Esophagus squamous epithelium (tissue), 4 donors: ENCODE results near the gene RGL4.
"Not testable (repeated sequence)": the region's sequence is repeated elsewhere in the genome, so short reads cannot be mapped to it uniquely, and the experiment has no call there.

Source experiments
- CTCF ChIP-seq, 6 experiments: fragments of 450-650 bp in 4 of 6; fragments of 200-600 bp in 2 of 6; sonication (generic) in 2 of 6; IDR thresholded peaks; one replicate each; pipeline ENCODE4 v1.5.1; 2016 to 2019; ENCODE audit warnings: antibody characterized with exemption in 6 of 6, mild to moderate bottlenecking in 4 of 6, moderate library complexity in 4 of 6
- POLR2A ChIP-seq, 4 donors: fragments of 450-650 bp; IDR thresholded peaks; one replicate each; pipeline ENCODE4 v1.6.1; 2017; ENCODE audit warnings: antibody characterized with exemption in 4 of 4, mild to moderate bottlenecking in 4 of 4, moderate library complexity in 3 of 4

- not testable (repeated sequence) for TF ChIP-seq CTCF, POLR2A (IDR thresholded peaks at IDR 0.05)
Observed at GRCh38 chr22:23728108-23728507, 37.3 kb downstream of the RGL4 start.
